ENCODE measurements around the gene NFATC2.
"Not testable (repeated sequence)": the region's sequence is repeated elsewhere in the genome, so short reads cannot be mapped to it uniquely, and the experiment has no call there.

The NFATC2 gene

DNA sequence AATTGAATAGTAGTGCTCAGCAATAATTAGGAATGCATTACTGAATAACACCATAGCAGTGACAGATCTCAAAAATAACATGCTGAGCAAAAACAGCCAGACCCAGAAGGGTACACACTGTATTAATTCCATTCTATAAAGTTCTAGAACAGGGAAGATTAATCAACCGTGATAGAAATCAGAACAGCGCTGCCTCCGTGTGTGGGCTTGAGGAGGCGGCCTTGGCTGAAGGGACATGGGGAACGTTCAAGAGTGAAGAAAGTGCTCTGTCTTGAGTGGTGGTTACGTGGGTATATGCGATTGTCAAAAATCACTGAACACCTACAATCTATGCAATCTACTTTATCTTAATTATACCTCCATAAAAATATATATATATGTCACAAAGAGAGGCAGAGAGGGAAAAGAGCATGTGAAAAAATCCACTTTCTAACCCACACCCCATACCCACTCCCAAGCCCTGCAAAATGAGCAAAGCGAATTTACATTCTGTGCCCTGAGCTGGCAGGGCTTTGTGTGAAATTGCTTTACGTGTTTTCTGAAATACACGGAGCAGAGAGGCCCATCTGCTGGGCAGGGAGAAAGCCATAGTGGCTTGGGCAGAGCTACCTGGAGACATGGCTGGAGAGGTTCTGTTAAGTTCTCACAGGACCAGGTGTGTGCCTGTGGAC lies 74.4 kb downstream of the NFATC2 start:
- H3K9me3 ChIP-seq (ENCODE audit: insufficient read depth, low read depth, low read length), result no peaks in the 10 kb centered on the region
- no peak overlapping the region for H3K9ac ChIP-seq (ENCODE audit: low read depth, low read length)
- 94% methylated on average over 8 of the region's 10 CpGs for WGBS
- H3K4me1 ChIP-seq (ENCODE audit: insufficient read depth, low read length), result no peaks in the 10 kb centered on the region
- no peak overlapping the region for H3K4me3 ChIP-seq (ENCODE audit: low read length)
- H3K27ac ChIP-seq (ENCODE audit: low read depth, low read length), result no peak overlapping the region
- H3K36me3 ChIP-seq (ENCODE audit: insufficient read depth, low read length), result no peaks in the 10 kb centered on the region
- H3K27me3 ChIP-seq (ENCODE audit: insufficient read depth, low read length), result no peaks in the 10 kb centered on the region

DNA sequence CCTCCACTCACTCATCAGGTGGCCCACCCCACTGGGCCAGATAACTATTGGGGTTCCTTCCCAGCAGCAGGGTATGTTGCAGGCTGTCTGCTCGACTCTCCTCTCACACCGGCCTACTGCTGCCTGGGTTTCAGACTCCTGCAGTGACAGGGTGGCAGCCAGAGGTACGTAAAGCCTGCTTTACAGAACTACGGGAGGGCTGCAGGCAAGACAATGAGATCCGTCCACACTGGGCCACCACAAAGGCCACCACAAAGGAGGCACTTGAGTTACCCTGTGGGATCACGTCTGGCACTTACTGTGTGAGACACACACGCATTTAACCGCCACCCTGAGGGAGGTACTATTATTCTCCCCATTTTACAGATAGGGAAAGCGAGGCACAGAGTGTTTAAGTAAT lies 78.5 kb downstream of the NFATC2 start:
- Histone ChIP-seq H3K36me3 (ENCODE audit: insufficient read depth, low read length) (no peaks in the 10 kb centered on the region), H3K27ac (ENCODE audit: low read depth, low read length) (no peak overlapping the region), H3K4me1 (ENCODE audit: insufficient read depth, low read length) (no peaks in the 10 kb centered on the region), H3K9me3 (ENCODE audit: insufficient read depth, low read depth, low read length) (no peaks in the 10 kb centered on the region), H3K4me3 (ENCODE audit: low read length) (no peak overlapping the region), H3K27me3 (ENCODE audit: insufficient read depth, low read length) (no peaks in the 10 kb centered on the region), H3K9ac (ENCODE audit: low read depth, low read length) (no peak overlapping the region)
- WGBS, result 84% methylated on average over 9 of the region's 9 CpGs

DNA sequence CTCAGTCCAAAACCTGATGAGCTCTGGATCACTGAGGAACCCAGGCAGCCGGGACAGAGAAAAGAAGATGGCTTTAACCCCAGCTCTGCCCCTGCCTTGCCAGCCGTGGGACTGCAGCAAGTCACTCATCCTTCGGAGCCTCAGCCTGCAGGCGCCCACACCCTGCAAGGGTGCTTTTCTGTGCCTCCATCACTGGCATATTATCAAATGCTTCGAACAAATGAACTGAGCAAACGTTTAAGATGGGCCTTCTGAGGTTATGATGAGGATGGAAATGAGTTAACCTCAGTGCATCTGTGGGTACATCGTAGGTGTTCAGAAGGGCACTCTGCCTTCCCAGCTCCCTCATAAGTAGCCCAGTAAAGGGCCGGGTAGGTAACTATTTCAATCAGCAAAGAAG lies 79.0 kb downstream of the NFATC2 start:
- Histone ChIP-seq H3K4me1 (ENCODE audit: insufficient read depth, low read length) (no peaks in the 10 kb centered on the region), H3K9me3 (ENCODE audit: insufficient read depth, low read depth, low read length) (no peaks in the 10 kb centered on the region), H3K27ac (ENCODE audit: low read depth, low read length) (no peak overlapping the region), H3K36me3 (ENCODE audit: insufficient read depth, low read length) (no peaks in the 10 kb centered on the region), H3K4me3 (ENCODE audit: low read length) (no peak overlapping the region), H3K9ac (ENCODE audit: low read depth, low read length) (no peak overlapping the region), H3K27me3 (ENCODE audit: insufficient read depth, low read length) (no peaks in the 10 kb centered on the region)
- WGBS, result 91% methylated on average over 8 of the region's 8 CpGs

DNA sequence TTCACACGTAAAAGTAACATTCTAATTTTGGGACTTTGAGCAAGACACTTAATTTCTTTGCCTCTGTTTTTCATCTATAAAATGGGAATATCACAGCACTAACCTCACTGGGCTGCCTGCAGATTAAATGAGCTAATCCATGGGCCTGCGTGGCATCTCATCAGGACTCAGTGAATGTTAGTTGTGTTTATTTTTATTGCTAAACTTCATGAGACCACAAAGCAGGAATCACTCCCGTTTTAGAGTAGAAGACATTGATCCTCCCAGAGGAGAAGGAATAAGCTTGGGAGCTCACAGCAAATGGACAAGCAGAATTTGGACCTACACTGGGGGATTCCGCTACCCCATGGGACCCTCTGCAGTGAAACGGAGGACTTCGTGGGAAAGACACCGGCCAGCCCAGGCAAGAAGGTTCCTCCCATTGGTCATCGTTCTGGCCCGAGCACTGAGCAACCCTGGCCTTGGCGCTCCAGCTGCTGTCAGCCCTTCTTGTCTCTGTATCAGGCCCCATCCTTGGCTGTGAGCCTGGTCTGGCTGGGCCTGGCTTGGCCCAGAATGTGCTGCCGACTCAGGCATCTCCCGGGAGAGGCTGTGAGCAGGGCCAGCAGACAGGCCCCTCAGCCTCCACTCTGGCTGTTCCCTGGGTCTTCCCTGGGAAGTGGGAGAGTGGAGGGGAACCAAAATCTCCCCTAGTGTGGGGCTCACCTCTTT lies 79.8 kb downstream of the NFATC2 start:
- Histone ChIP-seq H3K4me3 (ENCODE audit: low read length) (no peak overlapping the region), H3K9ac (ENCODE audit: low read depth, low read length) (no peak overlapping the region), H3K27me3 (ENCODE audit: insufficient read depth, low read length) (no peaks in the 10 kb centered on the region), H3K4me1 (ENCODE audit: insufficient read depth, low read length) (no peaks in the 10 kb centered on the region), H3K9me3 (ENCODE audit: insufficient read depth, low read depth, low read length) (no peaks in the 10 kb centered on the region), H3K27ac (ENCODE audit: low read depth, low read length) (no peak overlapping the region), H3K36me3 (ENCODE audit: insufficient read depth, low read length) (no peaks in the 10 kb centered on the region)
- 94% methylated on average over 12 of the region's 12 CpGs for WGBS

DNA sequence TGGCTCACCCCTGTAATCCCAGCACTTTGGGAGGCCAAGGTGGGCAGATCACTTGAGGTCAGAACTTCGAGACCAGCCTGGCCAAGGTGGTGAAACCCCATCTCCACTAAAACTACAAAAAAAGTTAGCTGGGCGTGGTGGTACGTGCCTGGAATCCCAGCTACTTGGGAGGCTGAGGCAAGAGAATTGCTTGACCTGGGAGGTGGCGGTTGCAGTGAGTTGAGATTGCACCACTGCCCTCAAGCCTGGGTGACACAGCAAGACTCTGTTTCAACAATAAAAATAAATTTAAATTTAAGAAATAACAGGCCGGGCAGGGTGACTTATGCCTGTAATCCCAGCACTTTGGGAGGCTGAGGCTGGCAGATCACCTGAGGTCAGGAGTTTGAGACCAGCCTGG lies 80.7 kb downstream of the NFATC2 start:
- not testable (repeated sequence) for H3K36me3 ChIP-seq (ENCODE audit: insufficient read depth, low read length); H3K4me1 ChIP-seq (ENCODE audit: insufficient read depth, low read length); H3K9ac ChIP-seq (ENCODE audit: low read depth, low read length); H3K27ac ChIP-seq (ENCODE audit: low read depth, low read length); H3K9me3 ChIP-seq (ENCODE audit: insufficient read depth, low read depth, low read length); H3K4me3 ChIP-seq (ENCODE audit: low read length); H3K27me3 ChIP-seq (ENCODE audit: insufficient read depth, low read length)
- WGBS, result 95% methylated on average over 5 of the region's 5 CpGs

DNA sequence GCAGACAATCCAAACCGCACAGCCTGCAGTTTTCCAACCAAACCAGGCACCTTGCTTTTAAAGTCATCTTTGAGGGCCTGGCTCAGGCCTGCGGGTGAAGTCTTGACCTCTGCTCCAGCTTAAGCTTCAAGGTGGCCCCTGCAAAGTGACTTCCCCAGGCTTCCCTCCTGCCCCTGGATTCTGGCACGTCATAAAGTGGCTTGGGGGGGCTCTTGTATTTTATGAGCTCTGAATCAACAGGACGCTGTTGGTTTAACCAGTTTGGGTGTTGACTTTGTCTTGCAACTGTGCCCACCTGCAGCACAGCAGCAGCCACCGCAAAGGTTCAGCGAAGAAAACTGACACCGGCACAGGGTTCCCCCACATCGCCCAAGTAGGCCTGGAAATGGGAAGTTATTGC lies 81.2 kb downstream of the NFATC2 start:
- Histone ChIP-seq H3K4me3 (ENCODE audit: low read length) (no peak overlapping the region), H3K36me3 (ENCODE audit: insufficient read depth, low read length) (no peaks in the 10 kb centered on the region), H3K9ac (ENCODE audit: low read depth, low read length) (no peak overlapping the region), H3K9me3 (ENCODE audit: insufficient read depth, low read depth, low read length) (no peaks in the 10 kb centered on the region), H3K27me3 (ENCODE audit: insufficient read depth, low read length) (no peaks in the 10 kb centered on the region), H3K27ac (ENCODE audit: low read depth, low read length) (no peak overlapping the region), H3K4me1 (ENCODE audit: insufficient read depth, low read length) (no peaks in the 10 kb centered on the region)
- WGBS, result 90% methylated on average over 8 of the region's 8 CpGs

DNA sequence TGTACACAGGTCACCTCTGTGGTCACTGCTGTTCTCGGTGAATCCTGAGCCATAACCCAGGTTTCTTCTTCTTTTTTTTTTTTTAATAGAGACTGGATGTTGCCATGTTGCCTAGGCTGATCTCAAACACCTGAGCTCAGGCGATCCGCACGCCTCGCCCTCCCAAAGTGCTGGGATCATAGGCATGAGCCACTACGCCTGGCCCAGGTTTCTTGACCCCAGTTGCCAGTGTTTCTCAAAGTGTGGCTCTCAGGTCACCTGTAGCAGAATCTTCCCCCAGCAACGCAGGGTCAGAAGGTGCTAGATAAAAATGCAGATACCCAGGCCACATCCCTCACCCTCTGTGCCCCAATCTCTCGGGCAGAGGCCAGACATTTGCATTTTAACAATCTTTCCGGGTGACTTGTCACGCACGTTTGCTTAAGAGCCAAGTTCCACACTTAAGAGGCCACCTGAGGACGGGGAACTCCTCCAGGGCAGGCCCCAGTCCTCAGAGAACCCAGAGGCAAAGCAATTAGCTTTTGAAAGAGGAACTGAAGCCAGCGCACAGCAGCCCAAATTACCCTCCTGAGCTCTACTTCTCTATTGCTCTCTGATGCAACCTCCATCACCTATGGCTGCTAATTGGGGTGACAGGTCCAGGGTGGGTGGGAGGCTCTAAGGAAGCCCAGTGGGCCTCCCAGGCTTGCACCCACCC lies 81.8 kb downstream of the NFATC2 start:
- H3K9me3 ChIP-seq (ENCODE audit: insufficient read depth, low read depth, low read length), result no peaks in the 10 kb centered on the region
- H3K4me1 ChIP-seq (ENCODE audit: insufficient read depth, low read length), result no peaks in the 10 kb centered on the region
- WGBS, result 80% methylated on average over 13 of the region's 13 CpGs
- H3K36me3 ChIP-seq (ENCODE audit: insufficient read depth, low read length), result no peaks in the 10 kb centered on the region
- no peaks in the 10 kb centered on the region for H3K27me3 ChIP-seq (ENCODE audit: insufficient read depth, low read length)
- H3K4me3 ChIP-seq (ENCODE audit: low read length), result no peak overlapping the region
- no peak overlapping the region for H3K9ac ChIP-seq (ENCODE audit: low read depth, low read length)
- H3K27ac ChIP-seq (ENCODE audit: low read depth, low read length), result no peak overlapping the region

DNA sequence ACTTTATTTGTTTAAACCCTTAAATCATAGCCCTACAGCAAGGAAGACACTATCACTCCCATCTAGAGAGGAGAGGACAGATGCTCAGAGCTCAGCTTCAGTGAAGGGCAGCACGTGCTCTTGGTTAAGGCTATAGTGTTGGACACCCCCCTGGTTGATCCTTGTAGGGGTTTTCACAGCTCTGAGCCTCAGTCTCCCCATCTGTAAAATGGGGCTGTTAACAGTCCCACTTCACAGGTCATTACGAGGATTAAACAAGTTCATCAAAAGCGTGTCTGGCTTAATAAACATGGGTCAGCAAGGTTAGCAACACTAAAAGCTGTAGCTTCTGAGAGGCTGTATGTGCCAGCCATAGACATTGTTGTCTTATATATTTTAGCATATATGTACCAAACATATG lies 82.4 kb downstream of the NFATC2 start:
- H3K9me3 ChIP-seq (ENCODE audit: insufficient read depth, low read depth, low read length), result no peaks in the 10 kb centered on the region
- H3K4me1 ChIP-seq (ENCODE audit: insufficient read depth, low read length), result no peaks in the 10 kb centered on the region
- H3K4me3 ChIP-seq (ENCODE audit: low read length), result no peak overlapping the region
- no peaks in the 10 kb centered on the region for H3K36me3 ChIP-seq (ENCODE audit: insufficient read depth, low read length)
- no peak overlapping the region for H3K27ac ChIP-seq (ENCODE audit: low read depth, low read length)
- 93% methylated on average over 3 of the region's 3 CpGs for WGBS
- H3K9ac ChIP-seq (ENCODE audit: low read depth, low read length), result no peak overlapping the region
- no peaks in the 10 kb centered on the region for H3K27me3 ChIP-seq (ENCODE audit: insufficient read depth, low read length)

DNA sequence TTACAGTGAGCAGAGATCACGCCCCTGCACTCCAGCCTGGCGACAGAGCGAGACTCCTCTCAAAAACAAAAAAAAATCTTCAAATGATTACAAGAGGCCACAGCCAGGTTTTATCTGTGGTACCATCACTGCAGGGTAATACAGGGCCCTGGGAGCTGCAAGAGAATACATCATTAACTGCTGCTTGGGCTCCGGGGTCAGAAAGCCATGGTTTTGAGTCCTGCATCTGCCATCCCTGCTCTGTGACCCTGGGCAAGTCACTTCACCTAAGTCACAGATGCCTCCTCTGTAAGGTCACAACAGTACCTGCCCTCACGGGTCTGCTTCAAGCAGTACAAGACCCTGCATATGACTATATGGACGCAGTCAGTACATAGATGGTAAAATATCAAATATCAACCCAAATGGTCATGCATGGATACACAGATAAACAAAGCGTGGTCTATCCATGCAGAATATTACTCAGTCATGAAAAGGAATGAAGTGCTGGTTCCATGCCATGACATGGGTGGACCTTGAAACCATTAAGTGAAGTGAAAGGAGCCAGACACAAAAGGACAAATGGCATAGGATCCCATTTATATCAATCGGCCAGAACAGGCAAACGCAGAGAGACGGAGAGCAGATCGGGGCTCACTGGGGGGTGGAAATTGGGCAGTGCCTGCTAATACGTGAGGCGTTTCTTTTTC lies 83.6 kb downstream of the NFATC2 start:
- Histone ChIP-seq H3K9me3 (ENCODE audit: insufficient read depth, low read depth, low read length) (peaks cover 6% of the 10 kb centered on the region; the same call in 1 of the 2 replicates), H3K36me3 (ENCODE audit: insufficient read depth, low read length) (peaks cover 2% of the 10 kb centered on the region; the same call in 1 of the 2 replicates), H3K4me1 (ENCODE audit: insufficient read depth, low read length) (no peaks in the 10 kb centered on the region), H3K4me3 (ENCODE audit: low read length) (no peak overlapping the region), H3K27me3 (ENCODE audit: insufficient read depth, low read length) (no peaks in the 10 kb centered on the region), H3K27ac (ENCODE audit: low read depth, low read length) (no peak overlapping the region), H3K9ac (ENCODE audit: low read depth, low read length) (no peak overlapping the region)
- 95% methylated on average over 13 of the region's 13 CpGs for WGBS

DNA sequence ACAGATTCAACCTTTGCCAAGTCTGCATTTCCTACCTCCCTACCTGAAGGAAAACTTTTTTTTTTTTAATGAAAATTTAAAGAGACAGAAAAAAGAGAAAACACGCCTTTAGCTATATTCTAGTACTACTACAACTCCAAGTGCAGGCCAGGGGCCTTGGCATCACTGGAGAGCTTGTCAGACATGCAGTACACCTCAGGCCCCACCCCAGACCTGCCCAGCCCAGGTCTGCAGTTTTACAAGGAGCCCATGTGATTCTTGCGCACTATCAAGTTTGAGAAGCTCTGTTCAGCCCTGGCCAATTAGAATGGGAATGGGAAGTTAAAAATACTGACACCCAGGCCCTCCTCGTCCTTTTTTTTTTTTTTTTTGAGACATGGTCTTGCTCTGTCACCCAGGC lies 85.0 kb downstream of the NFATC2 start:
- 99% methylated on average over 3 of the region's 3 CpGs for WGBS
- Histone ChIP-seq H3K9me3 (ENCODE audit: insufficient read depth, low read depth, low read length) (peaks cover 6% of the 10 kb centered on the region; the same call in 1 of the 2 replicates), H3K27me3 (ENCODE audit: insufficient read depth, low read length) (no peaks in the 10 kb centered on the region), H3K9ac (ENCODE audit: low read depth, low read length) (no peak overlapping the region), H3K4me1 (ENCODE audit: insufficient read depth, low read length) (no peaks in the 10 kb centered on the region), H3K27ac (ENCODE audit: low read depth, low read length) (no peak overlapping the region), H3K36me3 (ENCODE audit: insufficient read depth, low read length) (peaks cover 2% of the 10 kb centered on the region; the same call in 1 of the 2 replicates), H3K4me3 (ENCODE audit: low read length) (no peak overlapping the region)
